Coronary artery (tissue), 2 donors: ENCODE results near the gene SMARCA2.

Experiments
- DNase-seq: peaks from one replicate; pipeline ENCODE4 v3.0.0-alpha.2; 2017; ENCODE audit warnings: low spot score
- H3K27ac ChIP-seq, 2 donors: fragments of 200-600 bp; sonication (generic); one replicate each; pipeline ENCODE4 v1.5.1; 2016 to 2019
- H3K4me3 ChIP-seq: fragments of 200-600 bp; sonication (generic); 2 replicates; pipeline ENCODE4 v1.5.1; 2016; ENCODE audit warnings: mild to moderate bottlenecking, moderate library complexity
- TF ChIP-seq, protein P1 (sequence below): fragments of 200-600 bp; sonication (generic); IDR thresholded peaks from one replicate; pipeline ENCODE4 v1.5.1; 2019; ENCODE audit warnings: antibody characterized with exemption

SMARCA2 gene

DNA sequence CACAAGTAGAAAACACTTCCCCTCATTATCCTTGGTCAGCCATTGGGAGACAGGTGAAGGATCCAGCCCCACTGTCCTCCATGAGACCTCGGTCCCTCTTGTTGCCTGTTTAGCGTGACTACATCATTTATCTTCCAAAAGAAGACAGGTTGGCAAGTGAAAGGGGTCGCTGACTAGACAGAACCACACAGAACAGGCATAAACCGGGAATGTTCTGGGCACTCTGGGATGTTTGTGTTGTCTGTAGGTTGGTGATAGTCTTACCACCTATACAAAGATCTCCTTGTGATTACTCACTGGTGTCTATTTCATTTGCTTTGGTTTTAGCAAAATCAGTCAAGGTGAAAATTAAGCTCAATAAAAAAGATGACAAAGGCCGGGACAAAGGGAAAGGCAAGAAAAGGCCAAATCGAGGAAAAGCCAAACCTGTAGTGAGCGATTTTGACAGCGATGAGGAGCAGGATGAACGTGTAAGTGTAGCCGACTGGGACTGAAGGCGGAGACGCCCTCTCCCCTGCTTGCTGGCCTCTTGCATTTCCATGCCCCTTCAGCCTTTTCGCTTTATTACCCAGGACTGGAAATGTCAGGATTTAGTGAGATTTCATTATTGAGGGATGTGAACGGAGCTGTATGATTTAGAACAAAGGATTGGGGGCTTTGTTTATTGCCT is 175.9 kb downstream of the SMARCA2 start:
- DNase-seq, result no peak
- TF ChIP-seq, protein P1, sequence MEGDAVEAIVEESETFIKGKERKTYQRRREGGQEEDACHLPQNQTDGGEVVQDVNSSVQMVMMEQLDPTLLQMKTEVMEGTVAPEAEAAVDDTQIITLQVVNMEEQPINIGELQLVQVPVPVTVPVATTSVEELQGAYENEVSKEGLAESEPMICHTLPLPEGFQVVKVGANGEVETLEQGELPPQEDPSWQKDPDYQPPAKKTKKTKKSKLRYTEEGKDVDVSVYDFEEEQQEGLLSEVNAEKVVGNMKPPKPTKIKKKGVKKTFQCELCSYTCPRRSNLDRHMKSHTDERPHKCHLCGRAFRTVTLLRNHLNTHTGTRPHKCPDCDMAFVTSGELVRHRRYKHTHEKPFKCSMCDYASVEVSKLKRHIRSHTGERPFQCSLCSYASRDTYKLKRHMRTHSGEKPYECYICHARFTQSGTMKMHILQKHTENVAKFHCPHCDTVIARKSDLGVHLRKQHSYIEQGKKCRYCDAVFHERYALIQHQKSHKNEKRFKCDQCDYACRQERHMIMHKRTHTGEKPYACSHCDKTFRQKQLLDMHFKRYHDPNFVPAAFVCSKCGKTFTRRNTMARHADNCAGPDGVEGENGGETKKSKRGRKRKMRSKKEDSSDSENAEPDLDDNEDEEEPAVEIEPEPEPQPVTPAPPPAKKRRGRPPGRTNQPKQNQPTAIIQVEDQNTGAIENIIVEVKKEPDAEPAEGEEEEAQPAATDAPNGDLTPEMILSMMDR, result no peak
- no peak overlapping the region for H3K4me3 ChIP-seq
- no peak overlapping the region for H3K27ac ChIP-seq

DNA sequence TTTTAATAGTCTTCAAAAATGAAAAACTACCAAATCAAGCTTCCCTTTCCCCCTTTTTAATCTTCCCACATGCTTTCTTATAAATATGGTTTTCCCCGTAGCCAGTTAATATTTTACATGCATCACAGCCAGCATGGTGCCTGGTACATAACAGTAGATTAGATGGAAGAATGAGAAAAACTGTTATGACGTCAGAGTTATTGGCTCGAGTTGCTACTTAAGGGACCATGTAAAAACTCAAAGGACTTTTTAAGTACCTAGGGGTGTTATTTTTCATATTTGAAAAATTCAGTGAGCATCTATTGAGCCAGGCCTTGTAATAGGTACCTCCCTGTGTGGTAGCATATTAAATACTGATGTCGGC is 176.4 kb downstream of the SMARCA2 start:
- DNase-seq, result no peak
- Histone ChIP-seq H3K27ac (no peak overlapping the region), H3K4me3 (no peak overlapping the region)
- TF ChIP-seq, protein P1, result no peak

DNA sequence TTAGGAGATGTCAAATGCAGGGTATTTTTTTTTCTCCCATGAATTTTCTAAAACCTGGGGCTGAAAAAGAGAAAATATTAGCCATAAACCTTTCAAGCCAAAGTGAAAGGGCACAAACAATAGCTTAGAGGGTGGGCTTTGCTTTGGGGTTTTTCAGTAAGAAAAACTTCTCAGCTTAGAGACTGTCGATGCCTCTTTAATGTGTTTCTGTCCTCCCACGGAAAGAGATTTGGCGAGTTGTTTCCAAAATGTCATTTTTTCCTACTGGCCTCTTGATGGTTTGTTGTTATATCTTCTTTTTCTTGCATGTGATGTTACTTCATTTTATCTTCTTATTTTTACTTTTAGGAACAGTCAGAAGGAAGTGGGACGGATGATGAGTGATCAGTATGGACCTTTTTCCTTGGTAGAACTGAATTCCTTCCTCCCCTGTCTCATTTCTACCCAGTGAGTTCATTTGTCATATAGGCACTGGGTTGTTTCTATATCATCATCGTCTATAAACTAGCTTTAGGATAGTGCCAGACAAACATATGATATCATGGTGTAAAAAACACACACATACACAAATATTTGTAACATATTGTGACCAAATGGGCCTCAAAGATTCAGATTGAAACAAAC is 177.3 kb downstream of the SMARCA2 start:
- H3K4me3 ChIP-seq, result no peak overlapping the region
- no peak for DNase-seq
- TF ChIP-seq, protein P1, result no peak
- no peak overlapping the region for H3K27ac ChIP-seq

DNA sequence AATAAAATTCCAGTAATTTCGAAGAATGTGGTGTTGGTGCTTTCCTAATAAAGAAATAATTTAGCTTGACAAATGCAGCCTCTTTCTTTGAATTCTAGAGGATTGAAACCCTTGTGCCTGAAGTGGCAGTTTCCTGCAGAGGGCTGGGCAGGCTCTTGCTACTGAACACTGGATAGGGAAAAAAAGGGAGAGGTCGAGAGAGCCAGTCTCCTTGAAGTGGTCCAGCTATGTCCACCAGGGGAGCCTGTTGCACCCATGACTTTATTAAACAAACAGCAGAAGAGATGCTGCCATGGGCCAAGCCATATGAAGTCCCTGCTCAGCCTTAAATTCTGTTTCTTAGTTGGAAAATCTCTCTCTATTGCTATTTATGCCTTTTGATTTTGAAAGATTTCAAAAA is 178.4 kb downstream of the SMARCA2 start:
- DNase-seq, result no peak
- H3K27ac ChIP-seq, result no peak overlapping the region
- TF ChIP-seq, protein P1, result no peak
- no peak overlapping the region for H3K4me3 ChIP-seq

DNA sequence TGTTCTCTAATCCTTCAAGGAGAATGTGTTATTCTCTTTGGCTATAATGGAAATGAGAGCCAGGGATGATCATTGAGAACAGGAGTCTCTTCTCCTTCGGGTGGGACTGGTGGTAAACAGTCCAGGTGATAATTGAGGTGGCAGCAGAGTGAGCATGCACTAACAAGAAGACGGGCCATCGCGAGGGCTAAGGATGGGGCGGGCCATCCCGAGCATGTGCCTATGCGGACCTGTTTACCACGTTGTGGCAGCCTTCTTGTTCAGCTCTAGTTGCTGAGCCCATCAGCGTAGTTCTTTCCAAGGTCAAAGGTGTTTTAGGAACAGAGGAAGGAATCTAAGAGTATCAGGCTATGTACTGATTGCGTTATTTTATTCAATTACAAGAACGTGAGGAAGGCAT is 180.1 kb downstream of the SMARCA2 start:
- TF ChIP-seq, protein P1, result no peak
- Histone ChIP-seq H3K4me3 (no peak overlapping the region), H3K27ac (no peak overlapping the region)
- DNase-seq, result no peak

DNA sequence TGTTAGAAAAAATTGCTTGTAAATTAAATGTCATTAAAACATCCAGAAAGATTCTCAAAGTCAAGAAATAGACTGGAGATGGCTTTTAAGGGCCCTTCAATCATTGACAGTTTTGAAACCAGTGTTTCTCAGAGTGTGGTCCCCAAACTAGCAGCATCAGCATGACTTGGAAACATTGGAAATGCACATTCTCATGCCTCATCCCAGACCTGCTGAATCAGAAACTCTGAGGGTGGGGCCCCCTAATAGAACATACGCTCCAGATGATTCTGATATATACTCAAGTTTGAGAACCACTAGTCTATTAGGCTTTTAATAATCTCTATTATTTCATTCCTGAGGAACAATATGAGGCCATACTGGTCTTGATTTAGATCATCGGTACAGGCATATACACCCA is 181.6 kb downstream of the SMARCA2 start:
- DNase-seq, result no peak
- H3K4me3 ChIP-seq, result no peak overlapping the region
- TF ChIP-seq, protein P1, result no peak
- no peak overlapping the region for H3K27ac ChIP-seq
